ENCODE measurements around the gene ARHGEF38.

The ARHGEF38 gene

DNA sequence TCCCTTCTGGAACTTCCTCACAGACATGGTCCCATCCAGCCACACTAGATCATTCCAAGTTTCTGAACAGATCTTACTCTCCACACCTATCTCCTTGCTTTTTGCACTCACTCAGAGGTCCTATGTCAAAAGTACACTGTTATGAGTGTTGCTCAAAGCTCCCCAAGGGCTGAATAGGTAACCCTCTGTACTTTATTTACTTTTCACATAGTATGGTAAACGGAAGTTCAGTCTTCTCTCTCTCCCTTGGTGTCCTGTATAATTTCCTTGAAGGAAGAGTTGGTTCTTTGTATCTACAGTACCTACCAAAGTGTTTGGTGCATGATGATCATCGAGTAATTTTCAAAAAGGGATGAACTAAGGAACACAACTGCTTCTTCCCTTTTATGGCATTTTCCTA, 74.4 kb downstream of the ARHGEF38 start:
- TF ChIP-seq, protein P1, sequence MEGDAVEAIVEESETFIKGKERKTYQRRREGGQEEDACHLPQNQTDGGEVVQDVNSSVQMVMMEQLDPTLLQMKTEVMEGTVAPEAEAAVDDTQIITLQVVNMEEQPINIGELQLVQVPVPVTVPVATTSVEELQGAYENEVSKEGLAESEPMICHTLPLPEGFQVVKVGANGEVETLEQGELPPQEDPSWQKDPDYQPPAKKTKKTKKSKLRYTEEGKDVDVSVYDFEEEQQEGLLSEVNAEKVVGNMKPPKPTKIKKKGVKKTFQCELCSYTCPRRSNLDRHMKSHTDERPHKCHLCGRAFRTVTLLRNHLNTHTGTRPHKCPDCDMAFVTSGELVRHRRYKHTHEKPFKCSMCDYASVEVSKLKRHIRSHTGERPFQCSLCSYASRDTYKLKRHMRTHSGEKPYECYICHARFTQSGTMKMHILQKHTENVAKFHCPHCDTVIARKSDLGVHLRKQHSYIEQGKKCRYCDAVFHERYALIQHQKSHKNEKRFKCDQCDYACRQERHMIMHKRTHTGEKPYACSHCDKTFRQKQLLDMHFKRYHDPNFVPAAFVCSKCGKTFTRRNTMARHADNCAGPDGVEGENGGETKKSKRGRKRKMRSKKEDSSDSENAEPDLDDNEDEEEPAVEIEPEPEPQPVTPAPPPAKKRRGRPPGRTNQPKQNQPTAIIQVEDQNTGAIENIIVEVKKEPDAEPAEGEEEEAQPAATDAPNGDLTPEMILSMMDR (IDR thresholded peaks at IDR 0.05; ENCODE audit: insufficient read depth, low read depth, low read length, missing control alignments): no peak
- no peak overlapping the region for H3K4me3 ChIP-seq (ENCODE audit: low read length)
- no peak for DNase-seq (ENCODE audit: low read depth)

DNA sequence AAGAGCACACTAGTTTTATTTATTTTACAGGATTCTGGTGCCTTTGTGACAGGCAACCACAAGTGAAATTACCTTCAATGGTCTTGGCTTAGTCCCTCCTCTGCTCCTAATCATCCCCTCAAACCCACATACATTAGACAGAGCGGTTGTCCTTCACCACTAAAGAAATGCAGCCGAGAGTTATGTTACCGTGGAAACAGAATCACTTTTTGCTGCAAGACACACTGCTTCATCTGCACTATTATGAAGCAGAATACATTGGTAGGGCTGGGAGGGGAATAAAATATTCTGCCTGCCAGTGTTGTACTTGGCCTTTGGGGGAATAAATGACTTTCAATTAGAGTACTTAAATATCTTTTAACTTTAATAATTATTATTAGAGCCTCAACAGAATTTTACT, 75.2 kb downstream of the ARHGEF38 start:
- no peak for DNase-seq (ENCODE audit: low read depth)
- no peak overlapping the region for H3K4me3 ChIP-seq (ENCODE audit: low read length)
- TF ChIP-seq, protein P1 (IDR thresholded peaks at IDR 0.05; ENCODE audit: insufficient read depth, low read depth, low read length, missing control alignments): no peak

DNA sequence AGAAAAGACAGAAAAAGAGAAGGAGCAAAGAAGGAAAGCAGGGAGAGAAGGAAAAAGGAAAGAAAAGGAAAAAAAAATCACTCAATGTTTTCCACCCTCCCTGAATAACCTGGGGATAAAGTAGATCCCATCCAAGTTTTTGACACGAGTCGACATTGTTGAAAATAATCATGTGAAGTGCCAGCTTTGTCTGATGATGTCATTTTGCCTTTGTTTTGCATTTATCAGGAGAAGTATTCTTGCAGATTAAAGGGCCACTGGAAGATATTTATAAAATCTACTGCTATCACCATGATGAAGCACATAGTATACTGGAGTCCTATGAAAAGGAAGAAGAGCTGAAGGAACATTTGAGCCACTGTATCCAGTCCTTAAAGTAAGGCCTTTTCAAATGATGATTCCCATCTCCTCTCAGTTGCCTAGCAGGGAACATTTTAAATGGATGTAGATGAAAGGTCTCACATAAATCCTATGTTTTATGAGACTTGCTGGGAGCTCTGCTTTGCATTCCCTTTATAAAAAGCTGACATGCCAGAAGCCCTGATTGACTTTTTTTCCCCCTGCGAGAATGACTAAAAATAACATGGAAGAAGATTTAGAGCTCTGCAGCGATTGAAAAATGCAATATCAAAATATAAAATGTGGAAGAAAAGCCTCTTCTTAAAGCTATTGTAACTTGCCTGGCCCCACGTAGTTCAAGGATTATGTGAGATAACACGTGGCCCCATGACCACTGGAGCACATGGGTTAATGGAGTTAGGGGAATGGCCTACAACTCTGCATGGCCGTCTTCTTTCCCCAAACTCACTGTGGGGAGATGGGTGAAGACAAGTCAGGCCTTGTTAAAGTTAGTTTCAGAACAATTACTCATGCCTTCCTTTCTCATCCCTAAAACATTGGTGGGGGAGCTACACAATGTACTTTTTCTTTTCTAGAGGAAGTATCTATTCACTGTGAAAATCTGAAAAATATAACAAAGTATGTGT, 78.5 kb downstream of the ARHGEF38 start:
- no peak overlapping the region for H3K4me3 ChIP-seq (ENCODE audit: low read length)
- TF ChIP-seq, protein P1 (IDR thresholded peaks at IDR 0.05; ENCODE audit: insufficient read depth, low read depth, low read length, missing control alignments): no peak
- DNase-seq (ENCODE audit: low read depth): peak; percentile 70

DNA sequence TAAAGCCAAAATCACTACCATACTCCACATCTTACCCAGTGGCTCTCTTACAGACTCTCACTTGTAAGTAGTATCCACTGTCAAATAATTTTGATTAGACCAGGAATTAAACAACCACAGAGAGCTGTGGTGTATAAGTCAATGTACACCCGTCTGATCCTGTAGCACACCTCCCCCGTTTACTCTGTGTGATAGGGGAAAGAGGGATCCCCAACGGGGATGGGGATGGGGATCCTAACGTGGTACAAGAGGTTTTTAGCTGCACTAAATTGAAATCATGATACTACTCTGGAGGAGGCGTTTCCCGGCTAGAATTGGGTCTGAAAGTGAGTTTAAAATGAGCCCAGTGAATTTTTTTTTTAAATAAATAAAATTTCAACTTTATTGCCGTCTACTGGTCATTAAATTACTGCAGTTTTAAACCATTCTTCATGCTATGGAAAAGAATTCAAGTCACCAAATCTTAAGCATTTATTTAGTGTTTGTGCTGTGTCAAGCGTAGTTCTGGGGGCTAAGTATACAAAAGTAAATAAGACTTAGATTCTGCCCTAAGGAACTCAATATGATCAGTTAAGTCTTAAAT, 79.5 kb downstream of the ARHGEF38 start:
- DNase-seq (ENCODE audit: low read depth): no peak
- TF ChIP-seq, protein P1 (IDR thresholded peaks at IDR 0.05; ENCODE audit: insufficient read depth, low read depth, low read length, missing control alignments): peak; percentile 19
- no peak overlapping the region for H3K4me3 ChIP-seq (ENCODE audit: low read length)

DNA sequence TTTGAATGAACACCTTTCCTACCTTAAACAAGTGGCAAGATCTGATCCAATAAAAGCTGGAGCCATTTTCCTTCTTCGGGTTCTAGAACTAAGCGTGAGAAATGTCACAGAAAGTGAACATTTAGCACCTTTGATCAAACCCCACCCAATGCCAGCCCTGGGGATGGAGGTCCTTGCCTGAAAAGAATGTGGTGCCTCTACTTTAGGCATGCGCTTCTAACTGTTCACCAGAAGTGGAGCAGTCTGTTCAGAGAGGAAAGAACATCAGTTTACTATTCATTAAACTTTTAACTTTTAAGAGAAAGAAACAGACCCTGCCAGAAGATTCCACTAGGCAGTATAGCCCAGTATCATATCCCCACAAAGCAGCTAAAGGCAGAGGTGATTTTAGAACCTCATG, 80.2 kb downstream of the ARHGEF38 start:
- TF ChIP-seq, protein P1 (IDR thresholded peaks at IDR 0.05; ENCODE audit: insufficient read depth, low read depth, low read length, missing control alignments): peak; percentile 21
- no peak overlapping the region for H3K4me3 ChIP-seq (ENCODE audit: low read length)
- no peak for DNase-seq (ENCODE audit: low read depth)

DNA sequence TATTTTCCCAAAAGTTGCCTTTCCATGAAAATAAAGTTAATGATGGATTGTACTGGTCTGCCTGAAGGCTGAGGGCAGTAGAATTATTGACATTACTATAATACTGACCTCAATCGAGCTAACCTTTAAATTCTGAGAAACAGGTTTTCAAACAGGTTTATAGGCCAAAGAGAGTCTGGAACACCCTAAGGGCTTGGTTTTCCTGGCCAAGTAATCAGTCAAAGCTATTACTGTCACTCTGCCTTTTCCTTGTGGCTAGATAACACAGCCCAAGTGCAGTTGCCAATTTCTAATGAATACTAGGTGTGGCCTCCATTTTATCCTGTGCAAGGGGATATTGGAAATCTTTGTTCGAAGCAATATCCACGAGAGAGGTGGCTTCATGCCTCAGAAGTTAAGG, 80.8 kb downstream of the ARHGEF38 start:
- DNase-seq (ENCODE audit: low read depth): peak; percentile 80
- TF ChIP-seq, protein P1 (IDR thresholded peaks at IDR 0.05; ENCODE audit: insufficient read depth, low read depth, low read length, missing control alignments): no peak
- H3K4me3 ChIP-seq (ENCODE audit: low read length): no peak overlapping the region

All from epithelial cell of esophagus (primary cell).